NCI-H2107 treated with DMSO at 0.1 percent for 48 hours (cell line): Measurements from ENCODE around the gene ATG2B.
"Not testable (repeated sequence)": the region's sequence is repeated elsewhere in the genome, so short reads cannot be mapped to it uniquely, and the experiment has no call there.

Source experiments
- DNase-seq: peaks from one replicate; lab custom pipeline; 2025; ENCODE audit not compliant: unreplicated experiment; lab: John Stamatoyannopoulos, UW

ATG2B gene

GRCh38 chr14:96254687-96255086 lies 108.5 kb downstream of the ATG2B start:
- DNase-seq, result no peak

GRCh38 chr14:96252999-96253539 lies 110.1 kb downstream of the ATG2B start:
- no peak for DNase-seq

- DNase-seq, result no peak
These were observed 110.7 kb downstream of the ATG2B start for GRCh38 chr14:96252323-96252998.

- no peak for DNase-seq
These were observed 111.4 kb downstream of the ATG2B start for GRCh38 chr14:96251656-96252155.

GRCh38 chr14:96250485-96250884 lies 112.7 kb downstream of the ATG2B start:
- DNase-seq, result no peak

- no peak for DNase-seq
These were observed 114.1 kb downstream of the ATG2B start for GRCh38 chr14:96249029-96249428.

- DNase-seq, result no peak
These were observed 116.1 kb downstream of the ATG2B start for GRCh38 chr14:96247031-96247430.

GRCh38 chr14:96246539-96246847 lies 116.6 kb downstream of the ATG2B start:
- peak; percentile 91 for DNase-seq

GRCh38 chr14:96245710-96246538 lies 117.2 kb downstream of the ATG2B start:
- peak; percentile 89 for DNase-seq

GRCh38 chr14:96245074-96245473 lies 118.1 kb downstream of the ATG2B start:
- DNase-seq, result not testable (repeated sequence)

GRCh38 chr14:96243785-96244184 lies 119.4 kb downstream of the ATG2B start:
- no peak for DNase-seq

DNA sequence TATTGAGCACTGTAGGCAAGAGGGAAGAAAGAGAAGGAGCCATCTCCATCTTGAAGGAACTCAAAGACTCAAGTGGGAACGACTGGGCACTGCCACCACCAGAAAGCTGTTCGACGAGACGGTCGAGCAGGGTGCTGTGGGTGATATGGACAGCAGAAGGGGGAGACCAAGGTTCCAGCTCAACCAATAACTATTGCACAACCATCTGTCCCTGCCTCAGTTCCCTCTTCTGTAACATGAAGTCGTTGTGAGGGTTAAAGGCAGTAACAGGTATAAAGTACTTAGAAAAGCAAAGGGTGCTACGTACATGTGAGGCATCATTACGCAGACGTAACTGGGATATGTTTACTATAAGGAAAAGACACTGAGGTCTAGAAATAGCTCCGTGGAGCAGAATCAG lies 121.0 kb downstream of the ATG2B start:
- DNase-seq, result no peak

DNA sequence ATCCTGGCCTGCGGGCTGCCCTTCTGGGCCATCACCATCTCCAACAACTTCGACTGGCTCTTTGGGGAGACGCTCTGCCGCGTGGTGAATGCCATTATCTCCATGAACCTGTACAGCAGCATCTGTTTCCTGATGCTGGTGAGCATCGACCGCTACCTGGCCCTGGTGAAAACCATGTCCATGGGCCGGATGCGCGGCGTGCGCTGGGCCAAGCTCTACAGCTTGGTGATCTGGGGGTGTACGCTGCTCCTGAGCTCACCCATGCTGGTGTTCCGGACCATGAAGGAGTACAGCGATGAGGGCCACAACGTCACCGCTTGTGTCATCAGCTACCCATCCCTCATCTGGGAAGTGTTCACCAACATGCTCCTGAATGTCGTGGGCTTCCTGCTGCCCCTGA lies 122.5 kb downstream of the ATG2B start:
- no peak for DNase-seq

DNA sequence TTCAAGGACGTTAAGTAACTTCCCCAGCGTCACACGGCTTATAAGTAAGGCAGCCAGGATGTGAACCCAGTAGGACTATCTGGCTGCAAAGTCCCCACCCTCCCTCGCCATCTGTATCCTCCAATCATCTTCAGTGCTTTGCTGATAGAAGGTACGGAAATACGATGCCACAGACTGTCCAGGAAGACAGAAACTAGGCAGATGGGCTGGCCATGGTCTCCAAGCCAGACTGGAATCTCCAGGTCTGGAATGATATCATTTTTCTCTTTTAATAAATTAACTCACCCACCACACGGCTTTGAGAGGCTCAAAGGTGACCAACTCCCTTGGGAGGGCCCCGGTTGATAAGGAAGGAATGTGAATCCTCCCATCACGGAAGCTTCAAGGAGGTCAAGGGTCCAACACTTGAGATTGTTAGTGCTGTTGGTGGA lies 123.4 kb downstream of the ATG2B start:
- no peak for DNase-seq

GRCh38 chr14:96238676-96239265 lies 124.4 kb downstream of the ATG2B start:
- no peak for DNase-seq

GRCh38 chr14:96237641-96238040 lies 125.5 kb downstream of the ATG2B start:
- DNase-seq, result no peak

DNA sequence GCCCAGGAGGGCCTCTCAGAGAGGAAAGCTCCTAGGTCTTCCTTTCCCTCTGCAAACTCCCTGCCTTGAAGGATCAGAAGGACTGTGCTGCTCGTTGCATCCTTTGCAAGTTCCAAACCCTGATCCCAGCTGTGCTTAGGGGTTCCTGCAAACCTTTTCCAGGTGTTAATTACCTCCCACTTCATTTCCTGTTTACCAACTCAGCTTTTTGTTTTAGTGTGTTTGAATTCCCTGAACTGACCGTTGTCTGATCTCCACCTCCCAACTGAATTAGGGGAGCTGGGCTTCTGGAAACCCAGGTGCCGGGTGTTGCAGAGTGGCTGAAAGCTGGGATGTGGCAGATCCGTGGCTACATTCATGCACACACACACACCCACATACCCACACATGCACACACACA lies 127.7 kb downstream of the ATG2B start:
- no peak for DNase-seq

GRCh38 chr14:96233661-96234060 lies 129.5 kb downstream of the ATG2B start:
- no peak for DNase-seq

GRCh38 chr14:96232506-96232905 lies 130.6 kb downstream of the ATG2B start:
- DNase-seq, result no peak

DNA sequence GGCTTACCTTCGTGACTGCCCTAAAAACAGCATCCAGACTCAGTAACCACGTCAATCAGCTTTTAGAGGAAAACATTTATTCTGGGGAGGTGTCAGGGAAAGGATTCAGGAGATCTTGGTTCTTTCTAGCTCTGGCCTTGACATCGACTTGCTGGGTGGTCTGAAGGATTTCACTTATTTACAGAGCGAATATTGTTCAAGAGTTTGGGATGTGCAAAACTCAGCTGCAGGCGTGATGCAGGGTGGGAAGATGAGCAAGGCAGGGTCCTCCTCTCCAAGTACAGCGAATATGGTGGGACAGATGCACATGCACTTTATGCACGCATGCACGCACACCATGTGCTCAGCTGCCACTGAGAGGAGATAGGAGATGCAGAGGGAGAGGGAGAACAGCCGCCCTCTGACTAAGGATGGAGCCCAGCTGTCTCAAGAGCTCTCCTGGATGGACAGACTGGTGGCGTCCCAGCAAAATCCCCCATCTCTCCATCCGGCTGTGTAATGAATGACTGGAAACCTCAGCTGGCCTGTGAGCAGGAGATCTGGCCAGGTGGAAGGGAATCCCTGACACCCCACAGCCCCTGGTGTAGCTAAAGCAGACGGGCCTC lies 131.5 kb downstream of the ATG2B start:
- no peak for DNase-seq

- DNase-seq, result no peak
These were observed 132.1 kb downstream of the ATG2B start for GRCh38 chr14:96231056-96231455.
